NCI-H2081 (cell line): ENCODE data around the gene SLC35E1.

Source experiments
- DNase-seq, 2 experiments: peaks; one replicate each; lab custom pipeline; 2025; lab: John Stamatoyannopoulos, UW

Gene SLC35E1

DNA sequence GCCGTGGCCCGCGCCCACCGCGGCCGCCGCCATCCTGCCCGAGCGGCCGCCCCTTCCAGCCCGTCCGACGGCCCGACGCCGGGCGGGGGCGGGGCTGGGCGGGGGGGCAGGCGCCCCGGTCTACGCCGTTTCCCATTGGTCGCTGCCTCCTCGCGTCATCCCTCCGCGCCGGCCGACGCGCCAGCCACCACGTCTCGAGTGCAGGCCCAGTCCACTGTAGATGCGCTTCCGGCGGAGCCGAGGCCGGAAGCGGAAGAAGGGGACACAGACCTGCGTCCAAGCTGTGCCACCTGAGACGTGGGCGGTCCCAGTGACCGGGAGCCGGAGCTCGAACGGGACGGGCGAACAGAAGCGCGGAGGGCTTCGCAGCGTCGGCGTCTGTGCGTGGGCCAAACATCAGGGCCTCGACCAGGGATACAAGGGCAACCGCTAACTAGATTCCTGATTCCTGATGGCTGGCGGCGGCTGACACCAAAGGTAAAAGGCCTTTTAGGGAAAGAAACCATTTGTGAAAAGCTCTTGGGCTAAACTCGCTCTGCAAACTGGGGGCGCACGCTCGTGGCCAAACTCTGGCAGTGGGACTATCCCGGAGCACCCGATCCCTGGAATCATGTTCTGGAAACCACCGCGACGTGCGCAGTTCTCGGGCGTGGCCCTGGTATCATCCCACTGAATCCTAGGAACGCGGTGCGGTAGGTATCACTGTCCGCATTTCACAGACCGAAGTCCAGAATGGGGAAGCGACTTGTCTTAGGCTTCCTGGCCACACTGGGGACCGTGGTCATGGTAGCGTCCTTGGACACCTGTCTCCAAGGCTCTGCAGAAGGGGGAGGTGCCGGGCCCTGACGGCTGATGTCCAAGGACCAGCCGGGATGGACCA, at the start of gene SLC35E1:
Gene SLC35E1, minus strand, starts transcription at position 84 of the 880 bp plus-strand sequence. Its CDS starts 51 bp downstream, at position 33.
- peak; percentile 94 to 97 for DNase-seq

- DNase-seq = no peak
These were observed 49.1 kb upstream of the SLC35E1 start for GRCh38 chr19:16621165-16621800.

- DNase-seq = no peak
These were observed 48.4 kb upstream of the SLC35E1 start for GRCh38 chr19:16620584-16620983.

GRCh38 chr19:16620018-16620417, 47.8 kb upstream of the SLC35E1 start:
- DNase-seq = no peak

DNA sequence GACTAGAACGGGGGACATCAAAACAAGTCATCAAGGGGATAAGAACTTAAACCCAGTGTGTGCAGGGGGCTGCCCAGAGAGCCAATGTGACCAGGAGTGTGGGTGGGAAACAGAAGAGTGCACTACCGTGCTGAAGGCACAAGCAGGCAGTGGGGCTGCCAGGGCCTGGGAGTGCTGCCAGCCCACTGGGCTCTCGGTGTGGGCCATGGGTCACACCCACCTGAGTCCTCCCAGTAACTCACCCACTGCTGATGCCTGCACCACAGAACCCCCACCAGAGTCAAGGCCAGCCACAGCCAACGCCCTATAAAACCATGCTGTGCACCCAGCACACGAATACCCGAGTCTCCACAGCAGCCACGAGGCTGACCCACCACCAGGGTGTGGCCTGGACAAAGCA, 47.2 kb upstream of the SLC35E1 start:
- no peak for DNase-seq

GRCh38 chr19:16618248-16618647, 46.0 kb upstream of the SLC35E1 start:
- DNase-seq = no peak

- no peak for DNase-seq
These were observed 43.6 kb upstream of the SLC35E1 start for GRCh38 chr19:16615808-16616207.

GRCh38 chr19:16614941-16615340, 42.7 kb upstream of the SLC35E1 start:
- DNase-seq = no peak

DNA sequence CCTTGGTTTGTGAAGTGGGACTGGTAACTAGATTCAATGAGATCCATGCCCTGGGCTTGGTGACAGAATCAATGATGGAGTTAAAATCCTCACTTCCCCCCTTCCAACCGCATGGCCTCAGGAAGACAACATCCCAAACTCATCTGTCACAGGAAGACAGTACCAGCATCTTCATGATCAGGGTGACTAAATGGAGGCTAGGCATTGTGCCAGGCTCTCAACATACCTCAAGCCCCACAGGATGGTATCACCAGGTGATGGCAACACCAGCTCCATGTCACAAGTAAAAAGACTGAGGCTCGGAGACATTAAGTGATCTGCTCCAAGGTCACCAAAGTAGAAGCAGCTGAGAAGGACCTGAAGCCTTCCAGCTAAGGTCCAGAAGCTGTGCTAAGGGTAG, 41.6 kb upstream of the SLC35E1 start:
- DNase-seq = no peak

- no peak for DNase-seq
These were observed 40.4 kb upstream of the SLC35E1 start for GRCh38 chr19:16612636-16613035.

DNA sequence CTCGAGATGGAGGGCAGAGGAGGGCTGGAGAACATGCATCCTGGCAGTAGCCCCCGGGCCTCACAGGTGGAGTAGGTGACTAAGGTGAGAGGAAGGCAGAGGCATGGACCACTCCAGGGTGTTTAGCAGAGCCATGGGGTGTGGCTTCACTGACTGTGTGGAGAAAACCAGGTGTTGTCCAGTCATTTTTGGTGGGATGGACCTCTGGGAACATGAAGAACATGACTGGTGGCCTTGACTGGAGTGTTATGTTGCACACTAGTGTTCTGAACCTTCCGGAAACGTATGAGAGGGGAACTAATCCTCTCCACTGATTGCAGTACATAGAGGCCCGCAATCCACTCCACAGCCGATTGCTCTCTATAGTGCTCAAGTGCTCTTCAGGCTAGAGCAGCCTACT, 38.9 kb upstream of the SLC35E1 start:
- DNase-seq = no peak

GRCh38 chr19:16609511-16610200, 37.4 kb upstream of the SLC35E1 start:
- no peak for DNase-seq

DNA sequence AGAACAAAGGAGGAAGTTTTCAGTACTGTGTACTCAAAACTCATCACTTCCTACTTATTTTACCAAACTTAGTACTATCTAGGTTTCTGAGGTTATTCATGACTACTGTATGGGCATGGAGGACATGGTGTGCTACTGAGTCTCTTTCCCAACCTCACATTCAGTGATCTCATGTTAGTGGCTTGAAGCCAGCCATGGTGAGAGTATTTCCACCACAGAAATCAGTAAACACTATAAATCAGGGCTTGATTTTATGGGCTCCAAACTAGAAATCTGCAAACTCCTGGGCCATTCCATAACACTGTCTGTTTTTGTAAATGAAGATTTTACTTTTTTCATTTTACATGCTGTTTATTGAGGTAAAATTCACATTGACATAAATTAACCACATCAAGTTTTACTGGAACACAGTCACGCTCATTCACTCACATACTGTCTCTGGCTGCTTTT, 36.1 kb upstream of the SLC35E1 start:
- DNase-seq = no peak

- no peak for DNase-seq
These were observed 35.6 kb upstream of the SLC35E1 start for GRCh38 chr19:16607819-16608218.

DNA sequence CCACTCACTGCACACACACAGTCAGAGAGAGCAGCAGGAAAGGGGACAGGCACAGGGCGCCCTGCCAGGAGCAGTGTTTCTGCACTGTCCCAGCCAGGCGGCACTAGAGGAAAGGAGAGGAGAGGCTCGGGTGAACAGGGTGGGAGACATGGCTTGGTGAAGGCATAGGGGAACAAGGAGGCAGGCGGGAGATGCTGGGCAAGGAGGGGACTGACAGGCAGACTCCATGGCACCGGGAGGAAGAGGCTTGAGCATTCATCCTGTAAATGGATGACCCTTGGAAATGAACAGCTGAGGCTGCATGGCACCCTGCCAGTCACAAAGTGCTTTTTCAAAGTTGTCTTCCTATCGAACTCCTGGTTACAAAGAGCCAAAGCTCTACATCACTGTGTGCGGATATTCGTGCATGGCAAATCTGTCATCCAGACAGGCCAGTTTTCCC, 33.4 kb upstream of the SLC35E1 start:
- no peak for DNase-seq

DNA sequence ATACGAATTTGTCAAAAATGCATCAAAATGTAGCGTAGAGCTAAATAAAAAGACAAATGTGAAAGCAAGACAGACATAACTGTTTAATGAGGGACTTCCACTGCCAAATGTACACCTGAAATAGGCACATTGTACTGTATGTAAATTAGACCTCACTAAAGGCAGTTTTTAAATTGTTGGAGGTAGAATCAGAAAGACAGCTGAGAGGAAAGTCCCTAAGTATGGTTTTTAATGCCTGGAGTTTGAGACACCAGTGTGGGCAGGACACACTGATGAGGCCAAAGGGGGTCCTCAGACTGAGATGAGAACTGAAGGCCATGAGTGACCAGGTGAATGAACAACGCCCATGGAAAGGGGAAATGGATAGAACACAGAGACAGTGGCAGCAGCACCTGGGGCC, 32.9 kb upstream of the SLC35E1 start:
- no peak for DNase-seq

GRCh38 chr19:16604615-16605014, 32.4 kb upstream of the SLC35E1 start:
- DNase-seq = no peak

- DNase-seq = no peak
These were observed 30.9 kb upstream of the SLC35E1 start for GRCh38 chr19:16603090-16603489.

DNA sequence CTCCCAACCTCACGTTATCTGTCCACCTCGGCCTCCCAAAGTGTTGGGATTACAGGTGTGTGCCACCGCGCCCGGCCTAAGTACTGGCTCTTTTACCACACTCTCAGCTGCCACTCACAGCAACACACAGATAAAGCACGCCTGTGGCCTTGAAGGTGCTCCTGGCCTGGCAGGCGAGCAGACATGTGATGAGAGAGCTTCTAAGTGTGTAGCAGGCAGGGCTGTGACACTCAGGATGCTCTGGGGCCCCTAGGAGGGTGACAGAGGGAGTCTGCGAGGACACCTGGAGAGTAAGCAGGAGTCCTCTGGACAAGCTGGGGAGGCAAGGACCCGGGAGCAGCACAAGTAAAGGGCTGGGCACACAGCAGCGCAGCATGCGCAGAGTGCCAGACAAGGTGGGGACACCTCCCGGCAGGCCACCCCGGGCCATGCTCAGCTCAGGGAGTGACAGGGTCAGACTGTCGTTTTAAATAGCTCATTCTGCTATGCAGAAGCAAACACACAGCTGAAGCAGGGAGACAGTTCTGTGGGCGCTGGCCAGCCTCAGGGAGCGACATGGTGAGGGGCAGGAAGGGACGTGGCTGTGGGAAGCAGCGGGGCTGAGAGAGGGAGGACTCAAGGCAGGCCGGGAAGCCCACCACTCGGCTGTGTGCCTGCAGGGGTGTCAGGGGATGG, 29.3 kb upstream of the SLC35E1 start:
- no peak for DNase-seq

DNA sequence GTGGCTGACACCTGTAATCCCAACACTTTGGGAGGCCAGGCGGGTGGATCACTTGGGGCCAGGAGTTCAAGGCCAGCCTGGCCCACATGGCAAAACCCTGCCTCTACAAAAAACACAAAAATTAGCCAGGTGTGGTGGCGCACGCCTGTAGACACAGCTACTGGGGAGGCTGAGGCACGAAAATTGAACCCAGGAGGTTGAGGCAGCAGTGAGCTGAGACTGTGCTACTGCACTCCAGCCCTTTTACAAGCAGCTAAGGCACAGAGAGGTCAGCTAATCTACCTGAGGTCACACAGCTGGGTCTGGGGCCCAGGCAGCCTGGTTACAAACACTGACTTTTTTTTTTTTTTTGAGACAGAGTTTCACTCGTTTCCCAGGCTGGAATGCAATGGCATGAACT, 28.6 kb upstream of the SLC35E1 start:
- DNase-seq = no peak

DNA sequence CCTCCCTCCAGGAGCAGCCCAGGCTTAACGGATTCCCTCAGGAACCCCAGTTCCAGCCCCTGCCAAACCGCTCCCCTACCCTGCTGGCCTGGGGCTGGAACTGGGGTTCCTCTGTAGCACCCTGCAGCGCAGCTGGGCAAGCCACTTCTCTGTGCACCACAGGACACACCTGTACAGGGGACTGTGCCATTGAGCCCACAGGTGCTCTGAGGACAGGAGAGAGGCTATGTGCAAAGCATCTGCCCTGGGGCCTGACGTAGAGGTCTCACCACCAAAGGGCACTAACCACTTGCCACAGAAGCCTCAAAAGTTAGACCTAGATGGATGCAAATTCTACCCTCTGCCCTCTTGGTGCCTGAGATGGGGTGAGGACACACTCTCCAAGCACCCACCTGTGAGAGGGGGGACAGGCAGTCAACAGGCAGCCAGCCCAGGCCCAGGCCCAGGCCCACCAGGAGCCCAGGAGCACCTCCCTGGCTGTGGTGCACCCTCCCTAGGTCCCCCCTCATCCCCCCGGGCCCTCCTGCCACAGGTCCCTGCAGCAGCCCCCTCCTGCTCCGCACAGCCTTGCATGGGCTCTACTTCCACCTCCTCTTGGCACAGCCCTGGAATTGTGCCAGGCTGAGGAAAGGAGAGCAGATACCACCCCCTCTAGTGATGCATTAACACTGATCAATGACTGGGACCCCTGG, 27.6 kb upstream of the SLC35E1 start:
- DNase-seq = no peak

- no peak for DNase-seq
These were observed 26.6 kb upstream of the SLC35E1 start for GRCh38 chr19:16598848-16599247.
